HepG2 (cell line): ENCODE measurements around the gene CHRD. TPM values are rescaled to one million over a fixed set of nuclear protein-coding genes. Genes with fewer than 3 reads are reported as not detected.

ENCODE experiments used
- ATAC-seq: fragments of 200-7000 bp; cut with Tn5 transposase; 3 replicates; pipeline ENCODE4 v1.9.1; 2020; ENCODE audit warnings: mild to moderate bottlenecking, moderate library complexity
- BruUV-seq: library from RNA; stranded (reverse); fragments of 400-500 nt; replicated peaks from 2 replicates; lab custom pipeline; 2021; lab: Mats Ljungman, UMichigan
- CTCF ChIA-PET: fragments of 300-600 bp; formaldehyde crosslinking; extraction: SDS; loops from one replicate; lab custom pipeline; 2021; ENCODE audit warnings: low total read pairs, inconsistent platforms, low intra/inter-chr PET ratio; lab: Yijun Ruan, JAX
- POLR2A ChIA-PET: fragments of 350-600 bp; sonication (Branson Sonifier 250); formaldehyde crosslinking; loops from one replicate; lab custom pipeline; 2020; ENCODE audit warnings: antibody characterized with exemption, inconsistent platforms; lab: Yijun Ruan, JAX
- DNase-seq: peaks from one replicate; pipeline ENCODE4 v3.0.0-alpha.2; 2015; ENCODE audit warnings: low spot score
- FAIRE-seq: peaks from 3 replicates; lab custom pipeline; 2011; peaks lifted over from hg19 to GRCh38; lab: Jason Lieb, UNC
- H2AFZ ChIP-seq: one replicate; pipeline ENCODE4 v1.6.1; 2011; ENCODE audit warnings: low read length, inconsistent platforms
- H3K27ac ChIP-seq: fragments of 300-600 bp; 3 replicates; pipeline ENCODE4 v1.8.0; 2011; ENCODE audit warnings: mixed run types, mild to moderate bottlenecking, mixed read lengths, low read length, inconsistent platforms; ENCODE audit not compliant: insufficient read depth; ENCODE audit errors: extremely low read length
- H3K27me3 ChIP-seq, 2 experiments: fragments of 200-600 bp in 1 of 2; 2 replicates in 1 of 2; 3 replicates in 1 of 2; pipeline versions ENCODE4 v1.6.0 to v1.8.0; 2011; ENCODE audit warnings: low read length in 2 of 2, mild to moderate bottlenecking in 2 of 2, moderate library complexity in 2 of 2, inconsistent platforms in 1 of 2; ENCODE audit not compliant: insufficient read depth in 2 of 2, control insufficient read depth in 1 of 2
- H3K36me3 ChIP-seq, 2 experiments: fragments of 200-600 bp in 1 of 2; replicated peaks in 1 of 2; 2 replicates in 1 of 2; 3 replicates in 1 of 2; pipeline versions ENCODE4 v1.5.1 to v1.8.0; 2011; ENCODE audit warnings: low read length in 2 of 2, inconsistent platforms in 1 of 2; ENCODE audit not compliant: insufficient read depth in 2 of 2, control insufficient read depth in 1 of 2
- H3K4me1 ChIP-seq: 2 replicates; pipeline ENCODE4 v1.5.1; 2012; ENCODE audit warnings: low read length, inconsistent platforms; ENCODE audit not compliant: insufficient read depth
- H3K4me2 ChIP-seq: 2 replicates; pipeline ENCODE4 v1.6.0; 2011; ENCODE audit warnings: low read depth, low read length, inconsistent platforms
- H3K4me3 ChIP-seq, 3 experiments: fragments of 200-600 bp in 1 of 3; sonication (generic), shearing (Covaris generic) in 1 of 3; replicated peaks in 1 of 3; 2 replicates each; pipeline ENCODE4 v1.5.1; 2011 to 2016; ENCODE audit warnings: low read length in 3 of 3, inconsistent platforms in 2 of 3, low read depth in 2 of 3, mild to moderate bottlenecking in 2 of 3, control low read depth in 1 of 3, mixed read lengths in 1 of 3; ENCODE audit not compliant: insufficient read depth in 1 of 3
- H3K79me2 ChIP-seq: one replicate; pipeline ENCODE4 v1.6.1; 2011; ENCODE audit warnings: low read length, inconsistent platforms; ENCODE audit not compliant: insufficient read depth
- H3K9ac ChIP-seq: 2 replicates; pipeline ENCODE4 v1.6.0; 2011; ENCODE audit warnings: mild to moderate bottlenecking, low read depth, low read length, inconsistent platforms; ENCODE audit not compliant: insufficient read depth
- H3K9me3 ChIP-seq: 2 replicates; pipeline ENCODE4 v1.5.1; 2012; ENCODE audit warnings: mild to moderate bottlenecking, low read length
- H4K20me1 ChIP-seq: 2 replicates; pipeline ENCODE4 v1.6.0; 2011; ENCODE audit warnings: inconsistent platforms, mild to moderate bottlenecking, low read length, moderate library complexity; ENCODE audit not compliant: insufficient read depth
- BRCA1 ChIP-seq: sonication (generic); formaldehyde crosslinking; IDR thresholded peaks from 2 replicates; pipeline ENCODE4 v1.4.0; 2020; ENCODE audit warnings: missing genetic modification reagents
- FIP1L1 ChIP-seq: fragments of 200-400 bp; formaldehyde crosslinking; IDR thresholded peaks from 2 replicates; pipeline ENCODE4 v1.6.1; 2018; ENCODE audit warnings: low read depth, mild to moderate bottlenecking, low read length, moderate library complexity, borderline replicate concordance; ENCODE audit not compliant: insufficient read depth
- FOXM1 ChIP-seq: sonication (generic); formaldehyde crosslinking; IDR thresholded peaks from 2 replicates; pipeline ENCODE4 v1.5.0; 2020; ENCODE audit warnings: missing genetic modification reagents
- HDAC6 ChIP-seq: fragments of 200-600 bp; sonication (generic); IDR thresholded peaks from 2 replicates; pipeline ENCODE4 v1.7.0; 2017; ENCODE audit warnings: mild to moderate bottlenecking, antibody characterized with exemption, low read length, low read depth
- HES4 ChIP-seq: sonication (generic); formaldehyde crosslinking; IDR thresholded peaks from 2 replicates; pipeline ENCODE4 v1.9.0; 2021; ENCODE audit warnings: mild to moderate bottlenecking, missing genetic modification reagents, borderline replicate concordance
- MXD4 ChIP-seq: IDR thresholded peaks from 2 replicates; pipeline ENCODE4 v1.6.1; 2016; ENCODE audit warnings: mild to moderate bottlenecking, missing biosample characterization, missing genetic modification reagents
- NR1H2 ChIP-seq: sonication (generic); formaldehyde crosslinking; IDR thresholded peaks from 2 replicates; pipeline ENCODE4 v1.8.1; 2022; ENCODE audit warnings: low read depth, missing genetic modification reagents, borderline replicate concordance
- PPARG ChIP-seq: conservative IDR thresholded peaks from 2 replicates; pipeline ENCODE4 v1.6.1; 2016; ENCODE audit warnings: missing biosample characterization, missing genetic modification reagents
- SIX4 ChIP-seq: sonication (generic); formaldehyde crosslinking; IDR thresholded peaks from 2 replicates; pipeline ENCODE4 v1.4.0; 2020; ENCODE audit warnings: missing genetic modification reagents
- ZNF101 ChIP-seq: sonication (generic); formaldehyde crosslinking; IDR thresholded peaks from 2 replicates; pipeline ENCODE4 v1.4.0; 2020; ENCODE audit warnings: mild to moderate bottlenecking, low read depth, missing genetic modification reagents, borderline replicate concordance
- ZNF331 ChIP-seq: sonication (generic); formaldehyde crosslinking; IDR thresholded peaks from 2 replicates; pipeline ENCODE4 v1.4.0; 2020; ENCODE audit warnings: missing genetic modification reagents
- ZNF430 ChIP-seq: sonication (generic); formaldehyde crosslinking; IDR thresholded peaks from 2 replicates; pipeline ENCODE4 v1.9.0; 2021; ENCODE audit warnings: mild to moderate bottlenecking, missing genetic modification reagents
- ZNF674 ChIP-seq: sonication (generic); formaldehyde crosslinking; IDR thresholded peaks from 2 replicates; pipeline ENCODE4 v1.5.0; 2020; ENCODE audit warnings: low read depth, mild to moderate bottlenecking, missing genetic modification reagents
- WGBS: methylation state at CpG from one replicate; pipeline ENCODE4 v1.1.6; 2017; ENCODE audit warnings: low lambda C conversion rate; 5-methylcytosine and 5-hydroxymethylcytosine counted together
- in situ Hi-C: cut with HindIII; loops from 2 replicates; pipeline ENCODE4 v1.10.0; 2017; ENCODE audit warnings: low pct_unique_long_range_greater_than_20kb; ENCODE audit not compliant: extremely low pct_ligation_motif_present
- intact Hi-C: fragments of 100-400 bp; cut with micrococcal nuclease; formaldehyde crosslinking; loops from one replicate; pipeline ENCODE4 v1.10.0; 2022; ENCODE audit not compliant: unreplicated experiment
- polyA plus RNA-seq, 8 experiments: library from polyadenylated mRNA; depleted of rRNA in 3 of 8; stranded (reverse) in 7 of 8; unstranded in 1 of 8; fragments of >200 nt; fragmentation: Illumina TruSeq in 4 of 8; extraction: Trizol in 4 of 8; gene quantifications; 2 replicates each; pipeline versions ENCODE4 v1.2.1 to v1.2.3, GENCODE V29; 2011 to 2016; ENCODE audit warnings: low read depth in 4 of 8, missing spikeins in 1 of 8, mixed read lengths in 1 of 8; ENCODE audit not compliant: insufficient read depth in 1 of 8
- total RNA-seq, 5 experiments: library from RNA; depleted of rRNA; stranded (reverse); fragments of >200 nt; fragmentation: Illumina TruSeq; extraction: Trizol; gene quantifications; 2 replicates each; pipeline ENCODE4 v1.2.3, GENCODE V29; 2016; ENCODE audit warnings: low read depth in 1 of 5
- TF ChIP-seq, protein P1 (sequence below): IDR thresholded peaks from 2 replicates; pipeline ENCODE4 v1.6.1; 2012; ENCODE audit warnings: inconsistent platforms

CHRD gene
- total and polyA plus RNA-seq, 2 of the 13 experiments (the other 11 are each of a cell fraction or from before 2014, with no cell fraction given): 22.2 to 35.2 TPM

DNA sequence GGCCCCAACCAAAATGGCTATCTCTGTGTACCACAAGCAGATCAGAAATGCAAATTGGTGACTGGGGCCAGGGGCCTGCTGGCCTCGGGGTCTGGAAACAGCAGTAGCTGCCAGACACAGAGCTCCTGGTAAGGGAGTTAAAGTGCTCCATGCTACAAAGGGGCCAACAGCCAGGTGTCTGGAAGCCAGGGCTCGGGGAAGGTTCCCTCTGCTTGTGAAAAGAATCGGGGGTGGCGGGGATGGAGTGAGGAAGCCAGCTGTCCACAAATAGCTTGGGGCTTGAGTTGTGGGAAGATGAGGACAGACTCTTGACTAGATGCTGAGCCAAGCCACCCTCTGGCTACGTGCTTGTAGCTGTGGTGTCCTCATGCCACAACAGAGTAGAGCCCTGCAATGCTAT is 39.3 kb downstream of the CHRD start:
- Histone ChIP-seq H3K79me2 (no peaks in the 10 kb centered on the region), H3K9ac (no peak overlapping the region)
- FAIRE-seq: no peak
- in situ Hi-C loops: no loop called here
- TF ChIP-seq, protein P1, sequence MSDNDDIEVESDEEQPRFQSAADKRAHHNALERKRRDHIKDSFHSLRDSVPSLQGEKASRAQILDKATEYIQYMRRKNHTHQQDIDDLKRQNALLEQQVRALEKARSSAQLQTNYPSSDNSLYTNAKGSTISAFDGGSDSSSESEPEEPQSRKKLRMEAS: no peak
- TF ChIP-seq ZNF331 (CRISPR knock-in tag) (no peak), SIX4 (CRISPR knock-in tag) (no peak), MXD4 (CRISPR knock-in tag) (no peak), HES4 (CRISPR knock-in tag) (no peak), ZNF101 (no peak), FIP1L1 (no peak), ZNF430 (CRISPR knock-in tag) (no peak), PPARG (no peak), FOXM1 (no peak), ZNF674 (CRISPR knock-in tag) (no peak), HDAC6 (no peak), NR1H2 (CRISPR knock-in tag) (no peak), BRCA1 (CRISPR knock-in tag) (no peak)
- TF ChIP-seq, all 625 proteins: peak for 0
- BruUV-seq: no TSS peak
- ChIA-PET CTCF (no interaction called here), POLR2A (no interaction called here)
- Histone ChIP-seq H2AFZ (no peak overlapping the region), H4K20me1 (no peaks in the 10 kb centered on the region), H3K4me3 (no peak overlapping the region), H3K4me2 (no peak overlapping the region), H3K4me1 (peaks cover 37% of the 10 kb centered on the region), H3K9me3 (peaks cover 3% of the 10 kb centered on the region; the same call in 1 of the 2 replicates), H3K27me3 (no peaks in the 10 kb centered on the region), H3K27ac (no peak overlapping the region), H3K36me3 (no peaks in the 10 kb centered on the region)
- DNase-seq (no peak), ATAC-seq (no peak)
- WGBS: 45% methylated on average over 5 of the region's 5 CpGs
- intact Hi-C loops: loop anchor here (5.0 kb wide), 1 partner anchor 123 kb away; no protein-coding TSS in a partner anchor
